GM19467 (cell line): Measurements from ENCODE around the gene SPNS3.

Experiments
- ATAC-seq: cut with Tn5 transposase; IDR thresholded peaks from one replicate; pipeline ENCODE4 v1.9.1; 2021; ENCODE audit warnings: mild to moderate bottlenecking, moderate library complexity; ENCODE audit not compliant: unreplicated experiment

Gene SPNS3

DNA sequence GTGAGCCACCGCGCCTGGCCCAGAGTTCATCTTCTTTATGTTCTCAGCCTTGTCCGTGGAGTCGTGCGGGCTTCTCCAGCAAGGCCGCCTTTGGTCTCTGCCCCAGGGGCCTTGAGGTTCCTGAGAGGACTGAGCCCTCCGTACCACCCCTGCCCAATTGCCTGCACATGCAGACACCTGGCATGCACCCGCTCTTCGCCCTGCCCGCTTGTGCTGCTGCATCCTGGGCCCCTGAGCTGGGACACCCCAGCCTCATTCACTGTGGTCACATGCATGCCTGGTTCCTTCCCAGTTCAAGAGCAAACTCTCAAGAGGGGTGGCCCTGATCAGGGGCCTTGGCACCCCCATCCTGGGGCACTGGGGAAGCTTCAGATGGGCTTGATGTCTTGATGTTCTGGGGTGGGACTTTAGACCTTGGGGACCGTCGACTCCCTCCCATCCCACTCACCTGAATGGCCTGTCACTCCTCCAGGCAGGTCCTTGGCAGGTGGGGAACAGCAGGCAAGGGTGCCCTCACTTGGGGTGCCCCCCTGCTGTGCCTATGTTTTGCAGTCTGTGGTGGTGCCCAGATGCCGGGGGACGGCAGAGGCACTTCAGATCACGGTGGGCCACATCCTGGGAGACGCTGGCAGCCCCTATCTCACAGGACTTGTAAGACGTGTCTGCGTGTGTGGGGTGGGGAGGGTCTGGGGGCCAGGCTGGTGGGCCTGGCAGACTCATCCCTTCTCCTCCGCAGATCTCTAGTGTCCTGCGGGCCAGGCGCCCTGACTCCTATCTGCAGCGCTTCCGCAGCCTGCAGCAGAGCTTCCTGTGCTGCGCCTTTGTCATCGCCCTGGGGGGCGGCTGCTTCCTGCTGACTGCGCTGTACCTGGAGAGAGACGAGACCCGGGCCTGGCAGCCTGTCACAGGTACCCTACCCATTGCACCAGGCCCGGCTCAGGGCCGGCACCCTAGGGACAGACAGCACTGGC, 52.2 kb downstream of the SPNS3 start:
- no peak for ATAC-seq

DNA sequence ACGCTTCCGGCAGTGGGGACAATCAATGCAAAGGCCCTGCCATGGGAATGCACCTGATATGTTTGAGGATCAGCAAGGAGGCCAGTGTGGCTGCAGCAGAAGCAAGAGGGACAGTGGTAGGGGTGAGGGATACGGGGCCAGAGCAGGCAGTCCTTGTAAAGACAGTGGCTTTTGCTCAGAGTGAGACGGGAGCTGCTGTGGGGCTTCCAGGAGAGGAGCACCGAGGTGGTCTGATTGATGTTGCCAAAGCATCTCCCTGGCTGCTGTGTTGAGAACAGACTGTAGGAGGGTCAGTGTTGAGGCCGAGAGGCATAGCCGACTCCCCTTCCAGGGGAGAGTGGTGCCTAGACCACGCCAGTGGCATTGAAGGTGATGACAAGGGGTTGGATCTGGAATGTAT, 53.6 kb downstream of the SPNS3 start:
- ATAC-seq, result no peak

DNA sequence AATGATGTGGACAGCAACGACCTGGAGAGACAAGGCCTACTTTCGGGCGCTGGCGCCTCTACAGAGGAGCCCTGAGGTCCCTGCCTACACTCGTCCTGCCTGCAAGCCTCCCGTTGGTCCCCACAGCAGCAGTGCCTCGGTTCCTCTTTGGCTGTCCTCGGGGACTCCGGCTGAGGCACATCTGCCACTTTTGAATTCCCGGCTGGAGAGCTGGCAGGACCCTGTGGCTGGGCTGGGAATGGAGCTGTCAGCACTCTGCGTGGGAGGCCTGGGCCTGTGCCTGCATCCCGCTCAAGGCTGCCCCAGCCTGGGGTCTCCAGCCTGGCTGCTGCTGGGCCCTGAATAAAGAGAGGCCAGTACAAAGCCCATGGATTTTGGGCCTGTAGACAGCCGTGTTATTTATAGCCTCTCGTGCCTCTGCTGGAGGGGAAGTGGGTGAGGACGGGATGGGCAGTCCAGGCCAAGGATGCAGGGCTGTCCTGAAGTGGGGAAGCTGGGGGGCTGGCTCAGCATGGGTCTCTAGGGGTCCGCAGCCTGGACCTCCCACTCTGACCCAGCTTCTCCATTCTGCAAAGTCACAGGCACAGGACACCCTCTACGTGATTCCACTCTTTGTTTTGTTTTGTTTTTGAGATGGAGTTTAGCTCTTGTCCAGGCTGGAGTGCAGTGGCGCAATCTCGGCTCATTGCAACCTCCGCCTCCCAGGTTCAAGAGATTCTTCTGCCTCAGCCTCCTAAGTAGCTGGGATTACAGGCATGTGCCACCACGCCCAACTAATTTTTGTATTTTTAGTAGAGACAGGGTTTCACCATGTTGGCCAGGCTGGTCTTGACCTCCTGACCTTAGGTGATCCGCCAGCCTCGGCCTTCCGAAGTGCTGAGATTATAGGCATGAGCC, 54.3 kb downstream of the SPNS3 start:
- no peak for ATAC-seq

DNA sequence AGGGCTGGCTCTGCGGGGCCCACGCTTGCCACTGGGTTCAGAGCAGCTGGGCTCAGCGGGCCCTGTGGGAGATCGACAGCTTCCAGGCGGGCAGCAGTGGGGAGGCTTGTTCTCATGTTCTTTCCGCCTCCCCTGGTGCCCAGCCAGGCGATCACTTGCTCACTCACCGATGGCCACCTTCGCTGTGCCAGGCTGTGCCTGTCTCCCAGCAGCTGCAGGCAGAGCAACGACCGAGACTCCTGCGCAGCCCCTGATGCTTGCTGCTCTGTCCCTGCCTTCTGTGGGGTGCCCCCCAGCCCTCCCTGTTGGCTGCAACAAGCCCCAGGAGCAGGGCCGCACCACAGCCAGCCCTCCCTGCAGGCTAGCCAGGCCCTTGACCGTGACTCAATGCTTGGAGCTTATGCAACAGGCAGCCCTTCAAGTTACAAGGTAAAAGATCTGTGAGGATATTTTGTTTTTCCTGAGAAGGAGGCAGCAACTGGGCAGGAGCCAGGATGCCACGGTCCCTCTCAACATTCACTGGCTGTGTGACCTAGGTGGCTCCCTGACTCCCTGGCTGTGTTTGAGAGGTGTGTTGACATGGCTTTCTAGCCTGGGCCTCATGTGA, 55.4 kb downstream of the SPNS3 start:
- no peak for ATAC-seq

DNA sequence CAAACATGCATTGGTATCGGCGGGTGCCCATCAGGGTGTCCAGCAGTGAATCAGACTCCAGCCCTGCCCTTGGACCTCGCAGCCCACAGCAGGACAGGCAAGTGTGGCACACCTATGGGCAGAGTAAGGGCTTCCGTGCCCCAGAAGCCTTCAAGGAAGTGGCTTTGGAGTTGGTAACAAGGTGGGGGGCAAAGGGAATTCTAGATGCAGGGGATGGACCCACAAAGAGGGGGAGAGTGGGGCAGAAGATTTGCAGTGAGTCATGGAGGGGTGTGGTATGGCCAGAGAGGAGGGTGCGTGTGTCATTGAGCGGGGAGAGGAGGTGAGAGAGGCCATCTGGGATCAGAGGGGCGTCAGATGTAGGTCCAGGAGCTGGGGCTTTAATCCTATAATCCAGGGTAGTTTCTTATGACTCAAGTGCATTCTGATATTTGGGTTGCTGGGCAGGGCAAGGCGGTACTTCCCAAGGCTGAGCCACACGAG, 56.4 kb downstream of the SPNS3 start:
- ATAC-seq, result no peak

DNA sequence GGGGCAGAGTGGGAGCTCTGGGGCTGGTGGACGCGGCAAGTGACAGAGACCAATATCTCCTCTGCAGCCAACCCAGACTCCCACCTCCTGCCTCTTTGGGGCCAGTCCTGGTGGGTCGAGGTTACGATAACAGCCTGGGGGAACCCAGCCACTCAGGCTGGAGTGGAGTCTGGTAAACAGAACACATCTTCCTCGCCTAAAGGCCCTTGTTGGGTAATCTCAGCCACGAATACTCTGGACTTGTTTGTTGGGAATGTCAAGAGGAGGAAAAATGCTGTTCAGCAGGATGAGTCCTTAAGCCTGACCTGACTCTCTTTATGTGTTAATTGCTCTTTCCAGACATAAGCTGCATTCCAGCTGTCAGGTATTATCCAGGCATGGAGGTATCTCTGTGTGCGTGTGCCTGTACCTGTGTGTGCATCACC, 56.9 kb downstream of the SPNS3 start:
- ATAC-seq, result no peak

DNA sequence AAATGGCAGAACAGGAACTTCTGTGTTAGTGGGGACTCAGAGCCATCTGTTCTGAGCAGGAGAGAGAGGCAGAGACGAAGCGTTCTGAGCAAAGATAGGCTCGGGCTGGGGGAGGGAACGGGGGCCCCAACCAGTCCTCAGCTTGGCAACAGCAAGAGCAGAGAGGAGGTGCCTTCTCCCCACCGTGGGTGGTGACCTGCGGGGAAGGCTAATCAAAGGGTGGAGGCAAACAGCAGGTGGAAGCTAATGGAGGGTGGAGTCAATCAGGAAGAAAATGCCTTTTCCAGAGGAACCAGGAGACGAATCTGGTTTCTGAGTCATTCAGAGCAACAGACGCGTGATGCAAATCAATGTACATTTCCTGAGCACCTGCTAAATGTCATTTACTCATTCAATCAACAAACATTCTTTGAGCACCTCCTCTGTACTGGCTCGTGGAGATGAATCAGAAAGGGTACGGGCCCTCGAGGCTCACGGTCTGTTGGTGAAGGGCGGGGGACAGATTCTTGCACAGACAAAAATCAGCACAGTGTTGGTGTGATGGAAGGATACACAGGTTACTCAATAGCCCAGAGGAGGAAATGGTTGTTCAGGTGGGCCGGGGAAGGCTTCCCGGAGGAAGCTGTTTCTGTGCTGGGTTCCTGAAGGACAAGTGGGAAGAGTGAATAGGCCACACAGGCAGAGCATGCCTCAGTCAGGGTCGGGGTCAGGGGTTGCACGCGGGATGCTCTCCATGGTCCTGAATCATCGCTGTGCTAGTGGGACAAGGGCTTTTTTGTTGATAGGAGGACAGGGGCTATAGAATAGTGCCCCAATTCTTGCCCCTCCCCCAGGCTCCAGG, 59.2 kb downstream of the SPNS3 start:
- ATAC-seq, result no peak

DNA sequence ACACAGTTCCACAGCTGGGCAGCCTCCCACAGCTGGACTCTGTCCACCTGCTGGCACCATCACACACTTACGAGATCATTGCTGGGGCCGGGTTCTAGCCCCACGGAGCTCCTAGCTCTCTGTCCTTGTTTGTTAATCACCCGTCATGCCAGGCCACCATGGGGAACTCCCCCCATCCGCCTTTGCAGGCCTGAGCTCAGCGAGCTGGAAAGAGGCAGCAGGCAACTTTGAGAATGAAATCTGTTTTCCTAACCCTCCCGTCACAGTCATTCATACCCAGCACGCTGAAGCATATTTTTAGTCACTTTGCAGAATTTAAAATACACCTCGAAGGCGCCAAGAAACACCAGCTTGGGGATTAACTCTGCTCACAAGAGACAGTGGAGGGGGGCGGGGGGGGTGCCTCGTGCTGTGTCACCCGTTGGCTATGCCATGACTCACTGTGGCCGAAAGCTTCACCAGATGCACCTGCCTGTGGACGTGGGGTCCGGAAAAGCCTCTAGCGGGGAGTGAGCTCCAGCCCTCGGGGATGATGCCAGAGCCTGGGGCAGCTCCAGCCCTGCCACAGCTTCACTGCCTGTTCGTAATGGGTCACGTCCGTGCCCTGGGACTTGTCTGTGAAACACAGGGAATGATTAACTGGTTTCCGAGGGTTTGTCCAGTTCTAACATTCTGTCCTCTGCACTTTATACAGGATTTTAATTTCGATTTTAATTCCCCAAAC, 63.5 kb downstream of the SPNS3 start:
- ATAC-seq, result no peak

DNA sequence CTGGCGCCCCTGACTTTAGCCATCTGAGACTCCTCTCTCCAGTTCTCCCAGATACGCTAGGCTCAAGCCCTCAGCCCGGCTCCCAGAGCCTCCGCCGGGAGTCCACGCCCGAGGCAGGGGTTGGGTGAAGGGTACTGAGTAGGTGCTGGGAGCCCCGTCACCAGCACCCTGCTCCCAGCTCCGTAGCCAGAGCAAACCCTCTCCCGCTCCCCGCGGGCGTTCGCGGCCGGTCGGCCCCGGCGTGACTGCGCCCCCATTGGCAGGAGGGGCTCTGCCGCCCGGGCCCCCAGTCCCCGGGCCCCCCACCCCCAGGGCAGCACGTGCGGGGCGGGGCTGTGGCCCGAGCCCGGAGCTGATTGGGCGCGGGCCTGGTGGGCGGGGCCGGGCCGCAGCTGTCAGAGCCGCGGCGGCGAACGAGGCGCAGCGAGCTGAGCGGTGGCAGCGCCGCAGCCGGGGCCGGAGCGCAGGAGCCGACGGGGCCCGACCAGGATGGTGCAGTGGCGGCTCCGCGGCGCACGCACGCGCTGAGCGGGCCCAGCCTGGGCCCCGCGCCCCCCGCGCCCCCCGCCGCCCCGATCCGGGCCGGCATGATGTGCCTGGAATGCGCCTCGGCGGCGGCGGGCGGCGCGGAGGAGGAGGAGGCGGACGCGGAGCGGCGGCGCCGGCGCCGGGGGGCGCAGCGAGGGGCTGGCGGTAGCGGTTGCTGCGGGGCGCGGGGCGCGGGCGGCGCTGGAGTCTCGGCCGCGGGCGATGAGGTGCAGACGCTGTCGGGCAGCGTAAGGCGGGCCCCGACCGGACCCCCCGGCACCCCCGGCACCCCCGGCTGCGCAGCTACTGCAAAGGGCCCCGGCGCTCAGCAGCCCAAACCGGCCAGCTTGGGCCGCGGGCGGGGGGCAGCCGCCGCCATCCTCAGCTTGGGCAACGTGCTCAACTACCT, 65.0 kb downstream of the SPNS3 start, which contains the start of gene SPNS2:
Gene SPNS2 (plus strand): TSS at position 421 of the 937 bp plus-strand sequence. CDS start 167 bp downstream, at position 588.
- ATAC-seq, result no peak

DNA sequence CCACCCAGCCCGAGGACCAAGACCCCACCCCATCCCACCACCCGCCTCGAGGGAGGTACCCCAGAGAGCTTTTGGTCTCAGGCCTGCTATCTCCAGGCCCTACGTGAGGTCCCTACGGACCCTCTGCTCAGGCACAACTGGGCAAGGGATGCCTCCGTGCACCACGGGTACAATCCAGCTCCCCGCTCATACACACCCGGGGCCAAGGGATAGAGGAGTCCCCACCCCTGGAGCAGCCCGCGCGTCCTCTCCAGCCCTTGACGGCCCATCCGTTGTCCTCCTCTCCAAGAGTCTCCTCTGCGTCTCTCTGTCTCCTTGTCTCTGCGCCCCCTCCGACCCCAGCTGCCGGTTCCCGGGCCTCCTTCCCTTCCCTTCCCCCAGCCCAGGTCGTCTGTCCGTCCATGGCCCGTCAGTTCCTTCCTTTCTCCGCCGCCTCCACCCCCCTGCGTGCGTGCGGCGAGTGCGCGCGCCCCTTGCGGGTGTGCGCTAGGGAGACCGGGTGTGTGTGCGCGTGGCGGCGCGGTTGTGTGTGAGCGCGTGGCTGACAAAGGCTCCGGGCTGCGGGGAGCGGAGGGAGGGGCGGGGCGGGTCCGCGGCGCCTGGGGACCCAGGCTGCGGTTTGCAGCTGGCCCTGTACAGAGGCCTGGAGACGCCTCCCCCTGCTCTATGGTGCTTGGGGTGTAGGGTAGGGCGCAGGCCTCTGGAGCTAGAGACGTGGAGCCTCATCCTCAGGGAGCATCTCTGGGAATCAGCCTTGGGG, 65.9 kb downstream of the SPNS3 start:
- ATAC-seq, result no peak

DNA sequence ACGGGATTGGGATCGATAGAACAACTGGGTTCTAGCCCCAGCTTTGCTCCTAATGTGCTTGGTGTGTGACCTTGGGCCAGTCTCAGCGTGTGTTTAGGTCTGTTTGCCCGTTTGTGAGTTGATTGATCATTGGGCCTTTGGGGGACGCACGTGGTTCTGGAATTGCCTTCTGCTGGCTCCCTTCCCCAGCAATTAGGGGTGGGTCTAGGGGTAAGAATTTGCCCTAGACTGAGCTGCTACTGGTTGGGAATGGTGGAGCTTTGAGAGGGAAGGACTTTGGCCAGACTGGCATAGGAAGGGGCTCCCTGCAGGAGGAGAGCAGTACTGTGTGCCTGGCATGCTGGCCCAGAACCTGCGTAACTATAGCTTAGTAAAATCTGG, 66.4 kb downstream of the SPNS3 start:
- no peak for ATAC-seq

DNA sequence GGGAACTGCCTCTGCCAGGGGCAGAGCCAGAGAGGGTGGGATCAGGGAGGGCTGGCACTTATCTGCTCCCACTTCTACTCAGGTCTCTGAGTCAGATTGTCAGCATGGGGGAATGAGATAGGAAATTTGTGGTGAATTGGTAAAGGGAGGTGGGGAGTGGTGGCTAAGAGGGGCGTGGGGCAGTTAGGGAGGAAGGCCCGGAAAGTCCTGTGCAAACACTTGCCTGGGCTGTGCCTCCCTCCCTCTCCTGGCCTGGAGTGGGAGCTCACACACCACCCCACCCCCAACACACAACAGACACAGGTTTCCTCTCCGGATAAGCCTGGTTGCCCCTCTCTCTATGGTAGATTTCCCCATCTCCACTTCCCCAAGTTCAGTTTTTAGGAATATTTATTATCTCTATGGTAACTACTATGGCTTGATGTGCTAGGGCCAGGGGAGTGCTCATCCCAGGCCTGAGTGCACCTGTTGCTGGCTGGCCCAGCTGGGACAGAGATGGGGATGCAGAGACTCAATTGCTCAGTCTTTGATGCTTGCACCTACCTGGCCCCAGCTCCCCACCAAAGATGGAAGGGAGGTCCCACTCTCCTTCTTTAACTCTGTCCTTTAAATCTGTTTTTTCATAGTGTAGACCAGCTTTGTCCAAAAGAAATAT, 67.7 kb downstream of the SPNS3 start:
- no peak for ATAC-seq

DNA sequence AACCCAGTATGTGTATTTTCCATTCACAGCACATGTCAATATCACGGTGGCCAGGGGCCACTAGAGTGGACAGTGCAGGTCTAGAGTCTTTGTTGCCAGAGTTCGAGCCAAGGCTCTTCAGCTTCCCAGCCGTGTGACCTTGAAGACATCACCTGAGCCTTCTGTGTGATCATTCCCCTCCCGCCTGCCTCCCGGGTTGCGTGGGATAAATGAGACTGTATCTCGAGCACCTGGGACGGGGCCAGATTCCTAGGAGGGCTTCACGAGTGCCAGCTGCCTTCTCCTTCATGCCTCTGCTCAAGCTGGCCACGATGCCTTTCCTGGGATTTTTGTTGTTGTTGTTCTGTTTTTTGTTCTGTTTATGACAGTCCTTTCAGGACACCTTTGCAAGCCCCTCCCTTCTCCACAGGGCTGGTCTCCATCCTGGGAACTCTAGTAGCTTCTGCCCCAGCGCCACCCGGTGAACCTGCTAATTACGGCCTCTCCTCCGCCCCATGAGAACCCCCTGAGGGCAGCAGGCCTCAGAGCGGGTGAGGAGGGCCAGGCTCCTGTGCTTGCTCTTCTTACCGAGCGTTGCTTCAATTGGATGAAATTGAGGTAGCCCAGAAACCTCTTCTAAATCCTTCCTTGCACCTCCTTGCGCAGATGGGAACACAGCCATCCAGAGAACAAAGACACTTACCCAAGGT, 68.9 kb downstream of the SPNS3 start:
- ATAC-seq, result no peak

DNA sequence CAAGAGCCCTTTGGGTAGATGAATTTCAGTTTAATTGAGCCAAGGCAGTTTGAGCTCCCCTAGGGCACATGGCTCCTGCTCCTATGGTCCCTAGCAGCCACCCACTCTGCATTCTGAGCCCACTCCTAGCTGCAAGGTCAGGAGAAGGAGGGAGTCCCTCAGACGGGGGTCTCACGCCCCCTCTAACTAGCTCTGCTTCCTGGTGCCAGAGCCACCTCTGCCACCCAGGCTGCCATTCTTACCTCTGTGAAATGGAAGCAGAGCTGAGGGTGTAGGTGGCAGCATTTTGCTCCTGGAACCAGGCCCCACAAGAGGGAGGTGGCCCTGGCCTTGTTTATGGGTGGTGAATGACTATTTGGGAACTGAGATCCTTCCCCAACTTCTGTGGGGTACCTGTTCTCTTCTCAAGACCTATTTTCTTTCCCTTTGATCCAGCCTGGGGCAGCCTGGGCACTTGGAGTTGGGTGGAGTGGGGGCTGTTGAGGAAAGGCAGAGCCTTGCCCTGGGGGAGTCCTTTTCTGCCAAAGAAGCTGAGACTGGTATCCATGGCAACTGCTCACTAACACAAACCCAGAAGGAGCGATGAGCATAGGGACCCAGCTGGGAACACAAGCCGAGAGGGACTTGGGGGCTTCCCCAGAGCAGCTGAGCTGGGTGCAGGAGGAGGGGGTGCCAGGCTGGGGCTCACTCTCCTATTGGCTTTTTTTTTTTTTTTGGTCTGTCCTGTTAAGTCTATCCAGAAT, 69.7 kb downstream of the SPNS3 start:
- no peak for ATAC-seq

DNA sequence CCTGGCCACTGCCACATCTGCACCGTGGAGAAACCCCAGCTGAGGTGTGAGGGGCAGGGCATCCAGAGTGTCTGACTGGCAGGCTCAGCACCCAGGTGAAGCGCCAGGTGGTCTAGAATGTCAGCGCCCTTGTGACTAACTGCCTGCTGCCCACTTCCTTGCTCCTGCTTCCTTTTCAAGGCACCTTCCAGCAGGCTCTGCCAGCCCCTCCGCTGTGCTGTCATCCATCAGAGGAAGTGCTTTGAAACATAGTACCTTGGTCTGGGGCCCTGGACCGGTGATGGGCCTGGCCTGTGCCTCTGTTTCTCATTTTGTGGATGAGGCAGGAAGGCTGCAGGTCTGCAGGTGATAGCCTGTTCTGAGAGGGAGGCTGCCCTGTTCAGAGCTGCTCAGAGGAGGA, 70.4 kb downstream of the SPNS3 start:
- no peak for ATAC-seq

DNA sequence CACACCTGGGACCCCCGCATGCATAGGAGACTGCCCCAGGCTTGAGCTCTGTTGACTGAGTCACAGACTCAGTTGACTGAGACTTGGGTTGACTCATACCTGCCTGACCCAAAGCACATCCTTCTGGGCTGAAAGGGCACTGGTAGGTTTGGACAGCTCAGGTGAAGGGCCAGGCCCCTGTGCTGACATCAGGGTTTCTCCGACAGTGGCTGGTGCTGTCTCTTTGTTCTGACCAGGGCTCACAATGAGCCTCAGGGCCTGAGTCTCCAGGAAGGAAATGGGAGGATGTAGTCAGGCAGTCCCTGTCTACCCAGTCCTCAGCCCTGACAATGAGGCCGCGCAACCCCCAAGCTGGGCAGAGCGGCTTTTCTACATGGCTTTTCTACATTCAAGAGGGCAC, 71.4 kb downstream of the SPNS3 start:
- ATAC-seq, result no peak
